Astrocyte (in vitro differentiated cells and primary cell): ENCODE measurements around the gene BCR.

Experiments
- CTCF ChIP-seq: IDR thresholded peaks from 2 replicates; pipeline ENCODE4 v1.5.1; 2011; ENCODE audit warnings: low read depth, mild to moderate bottlenecking, inconsistent platforms, low read length, moderate library complexity; ENCODE audit not compliant: insufficient read depth
- EZH2 ChIP-seq: IDR thresholded peaks from 2 replicates; pipeline ENCODE4 v1.6.1; 2012; ENCODE audit warnings: mild to moderate bottlenecking, low read length, inconsistent platforms; ENCODE audit not compliant: insufficient read depth

GRCh38 chr22:23284504-23285033, 104.3 kb downstream of the BCR start:
- TF ChIP-seq CTCF (no peak), EZH2 (no peak)
